ENCODE results near the gene MTA3.

MTA3 gene

GRCh38 chr2:42787424-42787787, 219.0 kb downstream of the MTA3 start:
- DNase-seq (ENCODE audit: low spot score in 2 of 2) (no peak), ATAC-seq (replicated peaks; ENCODE audit: extremely low read depth, poor library complexity, severe bottlenecking) (no peak)
- H3K4me1 Mint-ChIP-seq: peaks cover 6% of the 10 kb centered on the region
- no peak overlapping the region for H3K27ac Mint-ChIP-seq (ENCODE audit: low read depth)
- peaks cover 2% of the 10 kb centered on the region for H3K36me3 Mint-ChIP-seq (ENCODE audit: insufficient read depth)
- peaks cover 58% of the 10 kb centered on the region for H3K27me3 Mint-ChIP-seq
- no peaks in the 10 kb centered on the region for H3K9me3 Mint-ChIP-seq
- H3K4me3 Mint-ChIP-seq: no peak overlapping the region

- H3K4me1 Mint-ChIP-seq: peaks cover 6% of the 10 kb centered on the region
- H3K4me3 Mint-ChIP-seq: no peak overlapping the region
- ATAC-seq (replicated peaks; ENCODE audit: extremely low read depth, poor library complexity, severe bottlenecking): no peak
- H3K9me3 Mint-ChIP-seq: no peaks in the 10 kb centered on the region
- H3K27ac Mint-ChIP-seq (ENCODE audit: low read depth): no peak overlapping the region
- H3K27me3 Mint-ChIP-seq: peaks cover 59% of the 10 kb centered on the region
- peaks cover 2% of the 10 kb centered on the region for H3K36me3 Mint-ChIP-seq (ENCODE audit: insufficient read depth)
- DNase-seq (ENCODE audit: low spot score in 2 of 2): no peak
Observed at GRCh38 chr2:42787788-42788477, 219.5 kb downstream of the MTA3 start.

- no peak overlapping the region for H3K4me3 Mint-ChIP-seq
- no peak overlapping the region for H3K27ac Mint-ChIP-seq (ENCODE audit: low read depth)
- ATAC-seq (replicated peaks; ENCODE audit: extremely low read depth, poor library complexity, severe bottlenecking) (no peak), DNase-seq (ENCODE audit: low spot score in 2 of 2) (no peak)
- peaks cover 2% of the 10 kb centered on the region for H3K36me3 Mint-ChIP-seq (ENCODE audit: insufficient read depth)
- peaks cover 6% of the 10 kb centered on the region for H3K4me1 Mint-ChIP-seq
- peaks cover 61% of the 10 kb centered on the region for H3K27me3 Mint-ChIP-seq
- no peaks in the 10 kb centered on the region for H3K9me3 Mint-ChIP-seq
Observed at GRCh38 chr2:42788478-42788793, 220.0 kb downstream of the MTA3 start.

GRCh38 chr2:42788882-42789281, 220.4 kb downstream of the MTA3 start:
- ATAC-seq (replicated peaks; ENCODE audit: extremely low read depth, poor library complexity, severe bottlenecking): no peak
- Mint-ChIP-seq H3K27ac (ENCODE audit: low read depth) (no peak overlapping the region), H3K4me3 (no peak overlapping the region), H3K9me3 (no peaks in the 10 kb centered on the region), H3K27me3 (peaks cover 66% of the 10 kb centered on the region), H3K4me1 (peaks cover 6% of the 10 kb centered on the region), H3K36me3 (ENCODE audit: insufficient read depth) (peaks cover 2% of the 10 kb centered on the region)
- DNase-seq (ENCODE audit: low spot score in 2 of 2): no peak

- H3K9me3 Mint-ChIP-seq: no peaks in the 10 kb centered on the region
- peaks cover 2% of the 10 kb centered on the region for H3K36me3 Mint-ChIP-seq (ENCODE audit: insufficient read depth)
- no peak overlapping the region for H3K27ac Mint-ChIP-seq (ENCODE audit: low read depth)
- H3K4me1 Mint-ChIP-seq: peaks cover 6% of the 10 kb centered on the region
- ATAC-seq (replicated peaks; ENCODE audit: extremely low read depth, poor library complexity, severe bottlenecking) (no peak), DNase-seq (ENCODE audit: low spot score in 2 of 2) (no peak)
- H3K27me3 Mint-ChIP-seq: peaks cover 74% of the 10 kb centered on the region
- H3K4me3 Mint-ChIP-seq: no peak overlapping the region
Observed at GRCh38 chr2:42789751-42790150, 221.3 kb downstream of the MTA3 start.

GRCh38 chr2:42791606-42792005, 223.2 kb downstream of the MTA3 start:
- H3K27ac Mint-ChIP-seq (ENCODE audit: low read depth): no peak overlapping the region

GRCh38 chr2:42792087-42792582, 223.7 kb downstream of the MTA3 start:
- peak; percentile 28 for ATAC-seq (replicated peaks; ENCODE audit: extremely low read depth, poor library complexity, severe bottlenecking)
- DNase-seq (ENCODE audit: low spot score in 2 of 2): no peak
- H3K27me3 Mint-ChIP-seq: peaks cover 69% of the 10 kb centered on the region
- H3K4me3 Mint-ChIP-seq: peak overlapping the region; percentile 73
- H3K4me1 Mint-ChIP-seq: peaks cover 6% of the 10 kb centered on the region
- peaks cover 5% of the 10 kb centered on the region for H3K36me3 Mint-ChIP-seq (ENCODE audit: insufficient read depth)
- H3K27ac Mint-ChIP-seq (ENCODE audit: low read depth): no peak overlapping the region
- H3K9me3 Mint-ChIP-seq: no peaks in the 10 kb centered on the region

More at GRCh38 chr2:42791606-42792005, 223.2 kb downstream of the MTA3 start:
- Mint-ChIP-seq H3K9me3 (no peaks in the 10 kb centered on the region), H3K4me1 (peaks cover 6% of the 10 kb centered on the region), H3K4me3 (peak overlapping the region; percentile 73), H3K36me3 (ENCODE audit: insufficient read depth) (peaks cover 5% of the 10 kb centered on the region), H3K27me3 (peaks cover 74% of the 10 kb centered on the region)
- DNase-seq (ENCODE audit: low spot score in 2 of 2) (no peak), ATAC-seq (replicated peaks; ENCODE audit: extremely low read depth, poor library complexity, severe bottlenecking) (no peak)

- ATAC-seq (replicated peaks; ENCODE audit: extremely low read depth, poor library complexity, severe bottlenecking): no peak
- Mint-ChIP-seq H3K36me3 (ENCODE audit: insufficient read depth) (peaks cover 5% of the 10 kb centered on the region), H3K4me1 (peaks cover 6% of the 10 kb centered on the region), H3K27me3 (peaks cover 63% of the 10 kb centered on the region), H3K9me3 (no peaks in the 10 kb centered on the region), H3K4me3 (peak within 1 kb of the TSS; percentile 73), H3K27ac (ENCODE audit: low read depth) (no peak within 1 kb of the TSS)
- no peak for DNase-seq (ENCODE audit: low spot score in 2 of 2)
Observed at GRCh38 chr2:42792583-42793333, 224.3 kb downstream of the MTA3 start, which contains the start of gene HAAO. TSS of gene HAAO (minus strand) at chr2:42792583. CDS start at chr2:42792536, 47 bp downstream.

- Mint-ChIP-seq H3K27ac (ENCODE audit: low read depth) (no peak overlapping the region), H3K36me3 (ENCODE audit: insufficient read depth) (peaks cover 5% of the 10 kb centered on the region), H3K4me3 (peak overlapping the region; percentile 73), H3K4me1 (peaks cover 6% of the 10 kb centered on the region), H3K9me3 (no peaks in the 10 kb centered on the region), H3K27me3 (peaks cover 54% of the 10 kb centered on the region)
- ATAC-seq (replicated peaks; ENCODE audit: extremely low read depth, poor library complexity, severe bottlenecking) (no peak), DNase-seq (ENCODE audit: low spot score in 2 of 2) (no peak)
Observed at GRCh38 chr2:42793334-42794270, 225.2 kb downstream of the MTA3 start.

- no peak overlapping the region for H3K27ac Mint-ChIP-seq (ENCODE audit: low read depth)
- no peak for ATAC-seq (replicated peaks; ENCODE audit: extremely low read depth, poor library complexity, severe bottlenecking)
- no peaks in the 10 kb centered on the region for H3K9me3 Mint-ChIP-seq
- H3K4me3 Mint-ChIP-seq: no peak overlapping the region
- DNase-seq (ENCODE audit: low spot score in 2 of 2): no peak
- H3K27me3 Mint-ChIP-seq: peaks cover 51% of the 10 kb centered on the region
- H3K4me1 Mint-ChIP-seq: peaks cover 6% of the 10 kb centered on the region
- peaks cover 5% of the 10 kb centered on the region for H3K36me3 Mint-ChIP-seq (ENCODE audit: insufficient read depth)
Observed at GRCh38 chr2:42794271-42795046, 226.0 kb downstream of the MTA3 start.

- Mint-ChIP-seq H3K27me3 (peaks cover 43% of the 10 kb centered on the region), H3K9me3 (no peaks in the 10 kb centered on the region), H3K27ac (ENCODE audit: low read depth) (no peak overlapping the region), H3K36me3 (ENCODE audit: insufficient read depth) (peaks cover 5% of the 10 kb centered on the region), H3K4me3 (no peak overlapping the region), H3K4me1 (peaks cover 6% of the 10 kb centered on the region)
- ATAC-seq (replicated peaks; ENCODE audit: extremely low read depth, poor library complexity, severe bottlenecking) (no peak), DNase-seq (ENCODE audit: low spot score in 2 of 2) (no peak)
Observed at GRCh38 chr2:42795275-42795674, 226.8 kb downstream of the MTA3 start.

- Mint-ChIP-seq H3K4me1 (peaks cover 6% of the 10 kb centered on the region), H3K27ac (ENCODE audit: low read depth) (no peak overlapping the region), H3K9me3 (no peaks in the 10 kb centered on the region), H3K36me3 (ENCODE audit: insufficient read depth) (peaks cover 5% of the 10 kb centered on the region), H3K4me3 (no peak overlapping the region), H3K27me3 (peaks cover 38% of the 10 kb centered on the region)
- DNase-seq (ENCODE audit: low spot score in 2 of 2): no peak
- ATAC-seq (replicated peaks; ENCODE audit: extremely low read depth, poor library complexity, severe bottlenecking): no peak
Observed at GRCh38 chr2:42795841-42796301, 227.4 kb downstream of the MTA3 start.
